Activated T-helper 2 cell treated with anti-CD3 and anti-CD28 coated beads, Interferon-gamma antibody, Interleukin-2, Interleukin-4, amounts not matched to agents 10 μg/mL and 5 μg/mL and 100 μg/mL, durations not matched to agents 14 hours and 24 hours and 36 hours (primary cell): ENCODE results near the gene PRKG1. TPM values are rescaled to one million over a fixed set of nuclear protein-coding genes. Genes with fewer than 3 reads are reported as not detected.

ENCODE experiments used
- DNase-seq: peaks from one replicate; pipeline ENCODE4 v3.0.0; 2021; ENCODE audit warnings: low spot score
- H3K27ac Mint-ChIP-seq: one replicate; pipeline ENCODE4 v1.8.0; 2021; ENCODE audit warnings: mixed read lengths
- H3K27me3 Mint-ChIP-seq: one replicate; pipeline ENCODE4 v1.8.0; 2021; ENCODE audit warnings: low read depth, mixed read lengths
- H3K36me3 Mint-ChIP-seq: one replicate; pipeline ENCODE4 v1.8.0; 2021; ENCODE audit warnings: low read depth, mixed read lengths
- H3K4me1 Mint-ChIP-seq: one replicate; pipeline ENCODE4 v1.8.0; 2021; ENCODE audit warnings: low read depth, mixed read lengths
- H3K4me3 Mint-ChIP-seq: one replicate; pipeline ENCODE4 v1.8.0; 2021; ENCODE audit warnings: low read depth, mild to moderate bottlenecking, moderate library complexity, mixed read lengths
- H3K9me3 Mint-ChIP-seq: one replicate; pipeline ENCODE4 v1.8.0; 2021; ENCODE audit warnings: mixed read lengths
- intact Hi-C: fragments of 100-400 bp; cut with micrococcal nuclease; formaldehyde crosslinking; loops from one replicate; pipeline ENCODE4 v1.15.1; 2023
- total RNA-seq: library from RNA; stranded (reverse); gene quantifications from 2 replicates; pipeline ENCODE4 v1.2.3, GENCODE V29; 2022

PRKG1 gene
- total RNA-seq, 1 donor from 2014 or later, result not detected

- no peaks in the 10 kb centered on the region for H3K27me3 Mint-ChIP-seq
- no peaks in the 10 kb centered on the region for H3K4me1 Mint-ChIP-seq
- DNase-seq, result no peak
- no peaks in the 10 kb centered on the region for H3K36me3 Mint-ChIP-seq
- H3K4me3 Mint-ChIP-seq, result no peak overlapping the region
- no peaks in the 10 kb centered on the region for H3K9me3 Mint-ChIP-seq
- H3K27ac Mint-ChIP-seq, result no peak overlapping the region
- intact Hi-C loops, result no loop called here
Observed at GRCh38 chr10:51063659-51064535, 10.4 kb upstream of the PRKG1 start.

GRCh38 chr10:51066231-51066630, 8.1 kb upstream of the PRKG1 start:
- no peaks in the 10 kb centered on the region for H3K9me3 Mint-ChIP-seq
- H3K36me3 Mint-ChIP-seq, result no peaks in the 10 kb centered on the region
- peaks cover 4% of the 10 kb centered on the region for H3K27me3 Mint-ChIP-seq
- no peak for DNase-seq
- intact Hi-C loops, result no loop called here
- no peaks in the 10 kb centered on the region for H3K4me1 Mint-ChIP-seq
- H3K4me3 Mint-ChIP-seq, result no peak overlapping the region
- no peak overlapping the region for H3K27ac Mint-ChIP-seq

- Mint-ChIP-seq H3K36me3 (no peaks in the 10 kb centered on the region), H3K4me1 (peaks cover 3% of the 10 kb centered on the region), H3K9me3 (no peaks in the 10 kb centered on the region), H3K27me3 (peaks cover 43% of the 10 kb centered on the region), H3K27ac (no peak overlapping the region), H3K4me3 (no peak overlapping the region)
- intact Hi-C loops, result no loop called here
- no peak for DNase-seq
Observed at GRCh38 chr10:51072210-51072609, 2.1 kb upstream of the PRKG1 start.

GRCh38 chr10:51072921-51073434, 1.3 kb upstream of the PRKG1 start:
- Mint-ChIP-seq H3K4me3 (no peak overlapping the region), H3K27me3 (peaks cover 43% of the 10 kb centered on the region), H3K36me3 (no peaks in the 10 kb centered on the region), H3K27ac (no peak overlapping the region), H3K9me3 (no peaks in the 10 kb centered on the region), H3K4me1 (peaks cover 3% of the 10 kb centered on the region)
- intact Hi-C loops, result no loop called here
- no peak for DNase-seq

- no peak for DNase-seq
- intact Hi-C loops, result no loop called here
- Mint-ChIP-seq H3K9me3 (no peaks in the 10 kb centered on the region), H3K4me3 (peak overlapping the region; percentile 39), H3K4me1 (peaks cover 3% of the 10 kb centered on the region), H3K27ac (no peak overlapping the region), H3K27me3 (peaks cover 43% of the 10 kb centered on the region), H3K36me3 (no peaks in the 10 kb centered on the region)
Observed at GRCh38 chr10:51073453-51074237, 642 bp upstream of the PRKG1 start.

GRCh38 chr10:51075043-51075872, 971 bp downstream of the PRKG1 start:
- Mint-ChIP-seq H3K27ac (no peak overlapping the region), H3K4me3 (no peak overlapping the region), H3K9me3 (no peaks in the 10 kb centered on the region), H3K27me3 (peaks cover 43% of the 10 kb centered on the region), H3K36me3 (no peaks in the 10 kb centered on the region), H3K4me1 (peaks cover 3% of the 10 kb centered on the region)
- no peak for DNase-seq
- intact Hi-C loops, result no loop called here

- Mint-ChIP-seq H3K4me3 (no peak overlapping the region), H3K27ac (no peak overlapping the region), H3K36me3 (no peaks in the 10 kb centered on the region), H3K9me3 (no peaks in the 10 kb centered on the region), H3K4me1 (peaks cover 3% of the 10 kb centered on the region), H3K27me3 (peaks cover 39% of the 10 kb centered on the region)
- intact Hi-C loops, result no loop called here
- DNase-seq, result no peak
Observed at GRCh38 chr10:51075873-51076229, 1.6 kb downstream of the PRKG1 start.

GRCh38 chr10:51076299-51076841, 2.1 kb downstream of the PRKG1 start:
- H3K27me3 Mint-ChIP-seq, result peaks cover 39% of the 10 kb centered on the region
- no peak for DNase-seq
- no peaks in the 10 kb centered on the region for H3K9me3 Mint-ChIP-seq
- no peak overlapping the region for H3K27ac Mint-ChIP-seq
- intact Hi-C loops, result no loop called here
- no peak overlapping the region for H3K4me3 Mint-ChIP-seq
- H3K36me3 Mint-ChIP-seq, result no peaks in the 10 kb centered on the region
- H3K4me1 Mint-ChIP-seq, result peaks cover 3% of the 10 kb centered on the region

- no peaks in the 10 kb centered on the region for H3K9me3 Mint-ChIP-seq
- H3K27me3 Mint-ChIP-seq, result peaks cover 34% of the 10 kb centered on the region
- H3K4me1 Mint-ChIP-seq, result peaks cover 3% of the 10 kb centered on the region
- no peak for DNase-seq
- no peak overlapping the region for H3K4me3 Mint-ChIP-seq
- no peaks in the 10 kb centered on the region for H3K36me3 Mint-ChIP-seq
- H3K27ac Mint-ChIP-seq, result no peak overlapping the region
- intact Hi-C loops, result no loop called here
Observed at GRCh38 chr10:51077074-51077473, 2.8 kb downstream of the PRKG1 start.

GRCh38 chr10:51077507-51077906, 3.2 kb downstream of the PRKG1 start:
- Mint-ChIP-seq H3K9me3 (no peaks in the 10 kb centered on the region), H3K4me3 (no peak overlapping the region), H3K4me1 (peaks cover 3% of the 10 kb centered on the region), H3K27ac (no peak overlapping the region), H3K27me3 (peaks cover 33% of the 10 kb centered on the region), H3K36me3 (no peaks in the 10 kb centered on the region)
- intact Hi-C loops, result no loop called here
- DNase-seq, result no peak

GRCh38 chr10:51079331-51079730, 5.0 kb downstream of the PRKG1 start:
- peaks cover 1% of the 10 kb centered on the region for H3K4me1 Mint-ChIP-seq
- no peak overlapping the region for H3K27ac Mint-ChIP-seq
- DNase-seq, result no peak
- H3K36me3 Mint-ChIP-seq, result no peaks in the 10 kb centered on the region
- no peaks in the 10 kb centered on the region for H3K9me3 Mint-ChIP-seq
- H3K4me3 Mint-ChIP-seq, result no peak overlapping the region
- intact Hi-C loops, result no loop called here
- H3K27me3 Mint-ChIP-seq, result peaks cover 21% of the 10 kb centered on the region

- H3K27ac Mint-ChIP-seq, result no peak overlapping the region
- no peak overlapping the region for H3K4me3 Mint-ChIP-seq
- no peaks in the 10 kb centered on the region for H3K4me1 Mint-ChIP-seq
- intact Hi-C loops, result no loop called here
- H3K27me3 Mint-ChIP-seq, result peaks cover 17% of the 10 kb centered on the region
- no peak for DNase-seq
- no peaks in the 10 kb centered on the region for H3K36me3 Mint-ChIP-seq
- no peaks in the 10 kb centered on the region for H3K9me3 Mint-ChIP-seq
Observed at GRCh38 chr10:51079766-51080165, 5.5 kb downstream of the PRKG1 start.
